ENCODE data around the gene PRKCA. TPM values are rescaled to one million over a fixed set of nuclear protein-coding genes. Genes with fewer than 3 reads are reported as not detected.
A peak's percentile ranks its signal among the peaks of the same experiment; 100 is the strongest.

PRKCA gene
- total RNA-seq, 1 donor from 2014 or later: 168 TPM

- intact Hi-C loops (cut with DNase I): no loop called here
- no peak for ATAC-seq
- no peak for DNase-seq (ENCODE audit: low spot score)
Observed at GRCh38 chr17:66371561-66371960, 69.1 kb downstream of the PRKCA start.

- ATAC-seq (no peak), DNase-seq (ENCODE audit: low spot score) (no peak)
- intact Hi-C loops (cut with DNase I): no loop called here
Observed at GRCh38 chr17:66372182-66372581, 69.8 kb downstream of the PRKCA start.

DNA sequence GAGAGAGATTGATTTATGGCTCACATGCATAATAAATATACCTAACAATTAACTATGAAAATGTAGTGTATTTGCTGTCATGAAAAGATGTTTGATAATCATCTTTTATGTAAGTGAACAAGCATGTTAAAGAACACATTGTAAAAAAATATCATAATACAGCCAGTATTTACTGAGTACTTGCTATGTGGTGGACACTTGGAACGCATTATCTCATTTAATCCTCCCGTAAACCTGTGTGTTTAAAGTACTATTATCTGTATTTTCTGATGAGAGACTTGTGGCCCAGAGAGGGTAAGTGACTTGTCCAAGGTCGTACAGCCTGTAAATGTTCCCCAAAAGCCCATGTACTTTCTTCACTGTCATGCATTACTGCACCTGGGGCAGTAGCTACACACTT is 70.7 kb downstream of the PRKCA start:
- ATAC-seq (no peak), DNase-seq (ENCODE audit: low spot score) (no peak)
- intact Hi-C loops (cut with DNase I): no loop called here

DNA sequence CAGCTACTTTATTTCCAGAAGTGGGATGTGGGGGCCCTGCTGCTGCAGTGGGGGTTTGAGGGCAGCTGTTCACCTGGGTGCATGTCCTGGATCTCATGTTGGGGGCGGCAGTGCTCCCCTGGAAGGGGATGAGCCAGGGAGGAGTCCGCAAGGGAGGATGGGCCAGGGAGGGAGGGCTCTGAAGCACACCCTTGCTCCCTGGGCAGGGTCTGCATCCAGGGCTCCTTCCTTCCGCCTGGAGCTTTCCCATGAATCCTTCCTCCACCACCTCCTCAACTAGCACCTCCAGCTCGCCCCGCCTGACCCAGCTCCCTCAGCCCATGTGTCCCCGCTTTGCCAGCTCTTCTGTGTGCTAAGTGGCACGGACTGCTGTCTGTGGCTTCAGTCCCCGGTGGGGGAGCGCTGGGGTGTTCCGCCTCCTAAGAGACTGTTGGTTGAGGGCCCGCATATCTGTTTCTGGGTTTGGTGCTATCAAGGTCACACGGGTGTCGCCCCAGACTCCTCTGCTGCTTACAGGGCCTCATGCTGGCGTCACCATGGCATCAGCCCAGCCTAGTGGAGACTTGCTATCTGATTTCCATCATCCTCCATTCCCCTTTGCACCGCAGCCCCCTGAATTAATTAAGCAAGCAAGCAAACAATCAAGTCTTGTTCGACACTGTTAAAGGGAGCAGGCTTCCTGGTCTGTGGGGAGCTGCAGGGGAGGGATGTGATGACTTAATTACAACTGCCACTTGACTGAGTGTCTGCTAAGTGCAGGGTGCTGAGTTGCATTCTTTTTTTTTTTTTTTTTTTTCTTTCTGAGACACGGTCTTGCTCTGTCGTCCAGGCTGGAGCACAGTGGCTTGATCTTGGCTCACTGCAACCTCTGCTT is 71.8 kb downstream of the PRKCA start:
- ATAC-seq: peak; percentile 78

DNA sequence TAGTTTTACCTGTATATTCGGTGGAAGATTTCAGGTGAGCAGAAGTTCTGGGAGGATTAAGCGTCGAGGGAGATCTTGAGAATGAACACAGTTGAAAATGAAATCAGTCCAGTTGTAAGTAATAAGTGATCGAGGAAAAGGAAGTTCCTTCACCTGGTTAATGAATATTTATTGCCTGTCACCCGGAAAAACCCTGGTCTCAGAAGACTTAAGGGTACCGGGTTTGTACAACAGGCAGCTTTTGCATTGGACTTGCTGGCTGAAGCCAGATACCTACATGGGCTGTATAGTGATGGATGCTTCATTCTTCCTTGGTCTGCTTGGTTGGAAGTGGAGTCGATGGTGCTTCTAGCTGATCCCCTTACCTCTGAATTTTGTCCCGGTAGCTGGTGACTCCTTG is 72.7 kb downstream of the PRKCA start:
- intact Hi-C loops (cut with DNase I): no loop called here
- no peak for DNase-seq (ENCODE audit: low spot score)
- no peak for ATAC-seq

More for the DNA sequence above, 71.8 kb downstream of the PRKCA start:
- intact Hi-C loops (cut with DNase I): no loop called here
- DNase-seq (ENCODE audit: low spot score): no peak

- ATAC-seq: no peak
- DNase-seq (ENCODE audit: low spot score): no peak
- intact Hi-C loops (cut with DNase I): no loop called here
Observed at GRCh38 chr17:66378296-66378695, 75.9 kb downstream of the PRKCA start.

DNA sequence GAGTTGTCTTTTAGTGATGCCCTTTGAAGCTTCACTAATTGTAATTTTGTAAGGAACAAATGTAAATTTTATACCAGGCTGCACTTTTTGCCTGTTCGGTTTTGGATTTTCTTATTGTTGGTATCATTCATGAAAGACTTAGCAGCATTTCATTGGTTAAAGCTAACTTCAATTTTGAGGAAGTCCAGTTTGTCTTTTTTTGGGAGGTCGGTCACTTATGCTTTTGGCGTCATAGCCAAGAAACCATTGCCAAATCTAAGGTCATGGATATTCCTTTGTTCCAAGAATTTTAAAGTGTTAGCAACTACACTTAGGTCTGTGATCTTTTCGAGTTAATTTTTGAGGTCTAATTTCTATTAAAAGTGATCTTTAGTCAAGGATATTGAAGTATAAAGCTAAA is 77.1 kb downstream of the PRKCA start:
- DNase-seq (ENCODE audit: low spot score): no peak
- no peak for ATAC-seq
- intact Hi-C loops (cut with DNase I): no loop called here

GRCh38 chr17:66379996-66380395 is 77.6 kb downstream of the PRKCA start:
- ATAC-seq (no peak), DNase-seq (ENCODE audit: low spot score) (no peak)
- intact Hi-C loops (cut with DNase I): no loop called here

DNA sequence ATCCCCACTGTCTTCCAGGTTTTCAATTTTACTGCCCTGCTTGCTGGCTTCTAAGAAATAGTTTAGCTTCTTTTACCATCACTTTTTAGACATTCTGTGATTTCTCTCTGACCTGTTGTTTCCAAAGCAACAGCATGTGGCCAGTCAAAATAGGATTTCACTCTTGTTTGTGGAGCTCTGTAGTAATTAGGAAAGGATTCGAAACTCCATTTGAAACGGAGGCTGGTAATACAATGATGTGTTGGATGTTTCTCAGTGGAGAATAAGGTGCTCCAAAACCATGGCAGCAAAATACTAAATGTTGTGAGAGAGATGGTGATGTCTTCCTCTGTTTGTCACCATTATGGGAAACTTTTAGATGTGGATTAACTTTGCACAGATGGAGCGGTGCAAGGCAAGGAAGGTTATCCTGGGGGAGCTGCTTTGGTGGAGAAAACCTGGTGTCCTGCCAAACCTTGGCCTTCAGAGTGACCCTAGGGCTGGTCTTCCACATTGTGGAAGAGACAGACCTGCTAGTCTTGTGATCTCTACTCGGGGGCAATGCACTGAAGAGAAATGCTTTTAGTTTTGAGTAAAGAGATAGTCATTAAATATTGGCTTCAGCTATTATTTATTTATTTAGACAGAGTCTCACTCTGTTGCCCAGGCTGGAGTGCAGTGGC is 79.4 kb downstream of the PRKCA start:
- intact Hi-C loops (cut with DNase I): no loop called here
- ATAC-seq (peak; percentile 57), DNase-seq (ENCODE audit: low spot score) (no peak)

DNA sequence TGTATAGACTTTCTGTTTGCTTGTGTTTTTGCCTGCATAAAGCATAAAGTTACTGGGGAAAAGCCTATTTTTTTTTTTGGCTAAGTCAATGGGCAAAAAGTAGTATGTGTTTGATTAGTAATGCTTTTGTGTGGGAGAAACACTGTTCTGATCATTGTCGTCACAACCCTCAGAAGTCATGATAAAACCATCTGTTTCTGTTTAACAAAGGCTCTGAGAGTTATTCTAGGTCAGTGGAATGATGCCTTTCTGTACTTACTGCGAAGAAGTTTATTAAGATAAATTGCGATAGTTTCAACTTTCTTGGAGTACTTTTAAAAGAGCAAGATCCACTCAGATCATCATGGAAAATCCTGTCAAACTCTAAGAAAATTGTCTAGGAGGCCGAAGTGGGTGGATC is 80.9 kb downstream of the PRKCA start:
- intact Hi-C loops (cut with DNase I): no loop called here
- DNase-seq (ENCODE audit: low spot score) (no peak), ATAC-seq (peak; percentile 88)

- DNase-seq (ENCODE audit: low spot score) (no peak), ATAC-seq (no peak)
- intact Hi-C loops (cut with DNase I): no loop called here
Observed at GRCh38 chr17:66386498-66387351, 84.3 kb downstream of the PRKCA start.

DNA sequence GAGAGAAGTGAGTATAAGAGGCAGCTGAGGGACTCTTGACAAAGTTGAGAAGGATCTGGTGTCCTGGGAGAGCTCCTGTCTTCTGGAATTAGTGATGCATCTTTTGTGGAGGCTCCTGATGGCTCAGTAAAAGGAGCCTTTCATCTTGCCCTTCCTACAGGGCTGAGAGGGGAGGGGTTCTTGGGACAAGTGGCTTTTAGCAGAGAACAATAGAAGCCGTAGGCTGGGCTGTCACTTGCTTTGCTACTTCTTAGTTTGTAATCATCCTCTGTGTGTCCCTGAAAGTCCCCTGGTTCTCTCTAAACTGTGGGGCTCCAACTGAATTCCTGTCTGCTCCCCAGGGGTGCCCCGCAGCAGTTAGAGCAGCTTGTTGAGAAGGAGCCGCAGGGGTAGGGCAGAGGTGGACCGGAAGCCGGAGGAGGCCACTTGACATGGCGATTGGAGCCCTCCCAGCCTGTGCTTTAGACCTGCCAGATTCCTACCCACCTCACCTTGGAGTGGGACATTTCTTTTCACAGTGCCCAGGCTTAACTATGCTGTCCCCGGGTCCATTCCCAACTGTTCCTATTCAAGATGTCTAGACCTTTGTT is 85.1 kb downstream of the PRKCA start:
- intact Hi-C loops (cut with DNase I): no loop called here
- DNase-seq (ENCODE audit: low spot score): no peak
- ATAC-seq: no peak

- intact Hi-C loops (cut with DNase I): no loop called here
- no peak for DNase-seq (ENCODE audit: low spot score)
- peak; percentile 54 for ATAC-seq
Observed at GRCh38 chr17:66392783-66393437, 90.5 kb downstream of the PRKCA start.

- DNase-seq (ENCODE audit: low spot score) (no peak), ATAC-seq (no peak)
- intact Hi-C loops (cut with DNase I): no loop called here
Observed at GRCh38 chr17:66395961-66396360, 93.5 kb downstream of the PRKCA start.

DNA sequence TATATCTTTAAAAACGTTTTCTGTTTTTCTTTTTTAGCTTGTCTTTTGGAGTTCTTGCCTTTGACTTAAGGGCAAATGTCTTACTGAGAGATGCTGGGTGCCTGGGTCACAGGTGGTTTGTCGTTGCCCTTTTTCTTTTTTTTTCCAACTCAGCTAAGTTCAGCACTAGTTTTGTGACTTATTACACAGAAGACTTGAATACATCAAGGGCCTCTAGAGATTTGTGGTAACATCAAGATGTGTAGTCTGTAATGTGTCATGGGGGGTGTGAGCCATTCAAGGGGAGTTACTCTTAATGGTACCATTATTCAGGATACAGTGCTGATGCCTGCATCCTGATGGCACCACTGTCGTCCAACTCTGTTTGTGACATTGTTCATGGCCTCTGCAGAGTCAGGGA is 95.1 kb downstream of the PRKCA start:
- ATAC-seq (no peak), DNase-seq (ENCODE audit: low spot score) (no peak)
- intact Hi-C loops (cut with DNase I): no loop called here

DNA sequence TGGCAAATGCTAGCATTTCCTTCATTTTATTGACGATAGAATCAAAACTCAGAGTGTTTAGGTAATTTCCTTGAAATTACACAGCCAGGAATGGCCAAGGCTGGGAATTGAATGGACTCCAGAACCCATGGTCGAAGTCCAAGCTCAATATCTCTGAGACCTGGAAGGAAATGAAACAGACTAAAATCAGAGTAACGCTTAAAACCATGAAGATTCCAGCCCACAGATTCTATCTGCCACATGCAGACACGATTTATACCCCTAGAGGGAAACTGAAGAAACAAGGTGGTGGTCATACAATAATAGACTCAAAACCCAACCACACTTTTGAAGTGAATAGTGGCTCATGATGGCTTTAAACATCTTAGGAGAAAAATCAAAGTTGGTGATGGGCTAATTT is 95.6 kb downstream of the PRKCA start:
- DNase-seq (ENCODE audit: low spot score): no peak
- intact Hi-C loops (cut with DNase I): no loop called here
- ATAC-seq: no peak

DNA sequence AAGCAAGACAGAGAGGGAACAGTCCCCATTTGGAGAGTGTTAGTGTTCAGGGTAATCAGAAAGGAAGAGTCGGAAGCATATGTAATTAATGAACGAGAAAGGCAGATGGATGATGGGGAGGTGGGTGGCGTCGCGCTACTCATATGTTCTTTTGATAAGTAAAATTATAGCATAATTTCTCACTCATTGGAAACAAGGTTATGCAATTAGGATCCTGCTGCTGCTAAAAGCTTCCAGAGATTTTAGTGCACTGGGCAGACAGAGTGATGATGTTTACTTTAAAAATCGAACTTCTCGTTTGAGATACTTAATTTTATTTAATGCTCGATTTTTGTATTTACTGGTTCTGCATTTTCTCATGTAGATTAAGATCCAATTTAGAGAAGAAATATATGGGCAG is 96.2 kb downstream of the PRKCA start:
- no peak for DNase-seq (ENCODE audit: low spot score)
- intact Hi-C loops (cut with DNase I): no loop called here
- no peak for ATAC-seq

DNA sequence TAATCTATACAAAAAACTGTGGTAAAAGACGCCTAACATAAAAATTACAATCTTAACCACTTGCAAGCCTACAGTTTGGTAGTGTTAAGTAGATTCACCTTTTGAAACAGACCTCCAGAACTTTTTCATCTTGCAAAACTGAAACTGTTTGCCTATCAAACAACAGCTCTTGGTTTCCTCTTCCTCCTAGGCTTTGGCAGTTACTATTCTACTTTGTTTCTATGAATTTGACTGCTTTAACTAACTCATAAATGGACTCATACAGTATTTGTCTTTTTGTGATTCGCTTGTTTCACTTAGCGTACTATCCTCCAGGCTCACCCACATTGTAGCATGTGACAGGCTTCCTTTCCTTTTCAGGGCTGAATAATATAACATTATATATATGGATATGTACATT is 97.0 kb downstream of the PRKCA start:
- ATAC-seq (no peak), DNase-seq (ENCODE audit: low spot score) (no peak)
- intact Hi-C loops (cut with DNase I): no loop called here
